HEK293 (cell line): ENCODE results near the gene BEND3.
A peak's percentile ranks its signal among the peaks of the same experiment; 100 is the strongest.
"Not testable (repeated sequence)": the region's sequence is repeated elsewhere in the genome, so short reads cannot be mapped to it uniquely, and the experiment has no call there.

Experiments used
- CTCF ChIA-PET: fragments of 350-600 bp; formaldehyde crosslinking; extraction: SDS; loops from one replicate; lab custom pipeline; 2021; ENCODE audit warnings: antibody characterized with exemption; lab: Yijun Ruan, JAX
- POLR2A ChIA-PET: fragments of 300-600 bp; formaldehyde crosslinking; extraction: SDS; loops from one replicate; lab custom pipeline; 2020; ENCODE audit warnings: antibody characterized with exemption, inconsistent platforms; lab: Yijun Ruan, JAX
- H3K27ac ChIP-seq: fragments of 200-500 bp; sonication (Bioruptor generic); 2 replicates; pipeline ENCODE4 v1.5.1; 2014; ENCODE audit warnings: low read depth, low read length, control low read depth, inconsistent platforms; ENCODE audit errors: extremely low read depth
- H3K36me3 ChIP-seq, 2 experiments: fragments of 200-500 bp in 1 of 2; sonication (Bioruptor generic) in 1 of 2; 1 replicate in 1 of 2; 2 replicates in 1 of 2; pipeline ENCODE4 v1.5.1; 2014 to 2017; ENCODE audit warnings: inconsistent platforms in 2 of 2, low read length in 2 of 2; ENCODE audit not compliant: control insufficient read depth in 2 of 2, insufficient read depth in 1 of 2
- H3K4me1 ChIP-seq: fragments of 200-500 bp; sonication (Bioruptor generic); 2 replicates; pipeline ENCODE4 v1.5.1; 2014; ENCODE audit warnings: mild to moderate bottlenecking, low read length, inconsistent platforms; ENCODE audit not compliant: control insufficient read depth, insufficient read depth
- H3K4me3 ChIP-seq: 2 replicates; pipeline ENCODE4 v1.5.1; 2011; ENCODE audit warnings: low read depth, mild to moderate bottlenecking, control low read depth, low read length, moderate library complexity
- H3K9me3 ChIP-seq: fragments of 200-500 bp; sonication (Bioruptor generic); 2 replicates; pipeline ENCODE4 v1.5.1; 2014; ENCODE audit warnings: low read depth, low read length, inconsistent platforms; ENCODE audit not compliant: control insufficient read depth, insufficient read depth
- GLI2 ChIP-seq: fragments of 450-650 bp; formaldehyde crosslinking; IDR thresholded peaks from 2 replicates; pipeline ENCODE4; 2017; ENCODE audit warnings: missing biosample characterization, missing genetic modification characterization, low read depth, borderline replicate concordance
- GLIS1 ChIP-seq: fragments of 450-650 bp; formaldehyde crosslinking; IDR thresholded peaks from 2 replicates; pipeline ENCODE4 v1.5.1; 2016; ENCODE audit warnings: missing biosample characterization, missing genetic modification characterization
- HIC1 ChIP-seq: fragments of 450-650 bp; formaldehyde crosslinking; IDR thresholded peaks from 2 replicates; pipeline ENCODE4 v1.5.1; 2016; ENCODE audit warnings: missing biosample characterization, missing genetic modification characterization
- KLF9 ChIP-seq: fragments of 450-650 bp; formaldehyde crosslinking; IDR thresholded peaks from 2 replicates; pipeline ENCODE4 v1.5.1; 2016; ENCODE audit warnings: missing biosample characterization, missing genetic modification characterization, low read depth
- PRDM10 ChIP-seq: fragments of 450-650 bp; formaldehyde crosslinking; IDR thresholded peaks from 2 replicates; pipeline ENCODE4 v1.5.1; 2016; ENCODE audit warnings: missing biosample characterization, missing genetic modification characterization
- RBAK ChIP-seq: fragments of 450-650 bp; formaldehyde crosslinking; IDR thresholded peaks from 2 replicates; pipeline ENCODE4 v1.5.1; 2016; ENCODE audit warnings: missing biosample characterization, missing genetic modification characterization
- ZBTB17 ChIP-seq: fragments of 450-650 bp; formaldehyde crosslinking; IDR thresholded peaks from 2 replicates; pipeline ENCODE4 v1.5.1; 2016; ENCODE audit warnings: missing biosample characterization, missing genetic modification characterization
- ZBTB44 ChIP-seq: fragments of 450-650 bp; IDR thresholded peaks from 2 replicates; pipeline ENCODE4 v1.5.1; 2018; ENCODE audit warnings: missing biosample characterization, mild to moderate bottlenecking, missing genetic modification characterization
- ZBTB8A ChIP-seq: fragments of 450-650 bp; formaldehyde crosslinking; IDR thresholded peaks from 2 replicates; pipeline ENCODE4 v1.5.1; 2016; ENCODE audit warnings: missing biosample characterization, missing genetic modification characterization
- ZNF157 ChIP-seq: fragments of 450-650 bp; formaldehyde crosslinking; IDR thresholded peaks from 2 replicates; pipeline ENCODE4 v1.5.1; 2016; ENCODE audit warnings: missing biosample characterization, missing genetic modification characterization
- ZNF214 ChIP-seq: fragments of 450-650 bp; formaldehyde crosslinking; IDR thresholded peaks from 2 replicates; pipeline ENCODE4 v1.5.1; 2017; ENCODE audit warnings: missing biosample characterization, mild to moderate bottlenecking, missing genetic modification characterization, borderline replicate concordance
- ZNF335 ChIP-seq: fragments of 450-650 bp; formaldehyde crosslinking; conservative IDR thresholded peaks from 2 replicates; pipeline ENCODE4 v1.5.1; 2016; ENCODE audit warnings: missing biosample characterization, missing genetic modification characterization
- ZNF366 ChIP-seq: fragments of 450-650 bp; formaldehyde crosslinking; conservative IDR thresholded peaks from 2 replicates; pipeline ENCODE4 v1.5.1; 2016; ENCODE audit warnings: missing biosample characterization, missing genetic modification characterization
- ZNF37A ChIP-seq: fragments of 450-650 bp; IDR thresholded peaks from 2 replicates; pipeline ENCODE4 v1.5.1; 2018; ENCODE audit warnings: missing biosample characterization, missing genetic modification characterization
- ZNF513 ChIP-seq: fragments of 450-650 bp; IDR thresholded peaks from 2 replicates; pipeline ENCODE4 v1.5.1; 2018; ENCODE audit warnings: missing biosample characterization, missing genetic modification characterization
- ZNF654 ChIP-seq: fragments of 450-650 bp; formaldehyde crosslinking; IDR thresholded peaks from 2 replicates; pipeline ENCODE4 v1.5.1; 2016; ENCODE audit warnings: low read depth, missing biosample characterization, missing genetic modification characterization
- TF ChIP-seq, protein P1 (sequence below): fragments of 450-650 bp; formaldehyde crosslinking; IDR thresholded peaks from 2 replicates; pipeline ENCODE4 v1.5.1; 2017; ENCODE audit warnings: missing biosample characterization, missing genetic modification characterization

The BEND3 gene

DNA sequence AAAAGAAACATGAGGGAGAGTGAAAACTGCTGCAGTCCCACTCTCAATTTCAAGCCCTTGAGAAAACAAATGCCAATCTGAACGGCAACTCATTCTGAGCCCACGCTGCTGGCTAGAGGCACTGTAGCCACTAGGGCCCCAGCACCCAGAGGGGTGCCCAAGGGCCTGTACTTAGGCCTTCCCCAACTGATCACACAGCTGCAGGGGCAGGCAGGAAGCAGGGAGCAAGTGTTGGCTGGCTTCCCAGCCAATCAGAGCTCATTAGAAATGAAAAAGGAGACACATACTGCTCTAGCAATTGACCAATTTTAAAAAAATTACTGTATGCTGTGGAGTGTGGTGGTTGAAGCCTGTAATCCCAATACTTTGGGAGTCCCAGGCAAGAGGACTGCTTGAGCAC lies 3.7 kb upstream of the BEND3 start (continued):
- TF ChIP-seq HIC1 (tag by site-specific recombination), result no peak
- TF ChIP-seq RBAK, result no peak

- H3K4me1 ChIP-seq, H3K4me3 ChIP-seq, H3K27ac ChIP-seq, H3K36me3 ChIP-seq, H3K9me3 ChIP-seq: not testable (repeated sequence)
- ChIA-PET POLR2A (interaction anchor here (0.7 kb wide), 1 partner anchor 37 kb away, joined by 7 read pairs; no protein-coding TSS in a partner anchor), CTCF (interaction anchor here (0.6 to 0.8 kb wide), 4 partner anchors 39 to 779 kb away, joined by 3 to 4 read pairs (median 3); no protein-coding TSS in a partner anchor)
These were observed 3.2 kb upstream of the BEND3 start for GRCh38 chr6:107118540-107118939.

GRCh38 chr6:107116931-107117330 lies 1.6 kb upstream of the BEND3 start:
- H3K9me3 ChIP-seq, result no peaks in the 10 kb centered on the region
- H3K4me1 ChIP-seq, result peaks cover 4% of the 10 kb centered on the region; the same call in 1 of the 2 replicates
- POLR2A ChIA-PET, result no interaction called here
- no peak overlapping the region for H3K27ac ChIP-seq
- no peak for TF ChIP-seq ZNF513 (tag by site-specific recombination)
- TF ChIP-seq, protein P1, sequence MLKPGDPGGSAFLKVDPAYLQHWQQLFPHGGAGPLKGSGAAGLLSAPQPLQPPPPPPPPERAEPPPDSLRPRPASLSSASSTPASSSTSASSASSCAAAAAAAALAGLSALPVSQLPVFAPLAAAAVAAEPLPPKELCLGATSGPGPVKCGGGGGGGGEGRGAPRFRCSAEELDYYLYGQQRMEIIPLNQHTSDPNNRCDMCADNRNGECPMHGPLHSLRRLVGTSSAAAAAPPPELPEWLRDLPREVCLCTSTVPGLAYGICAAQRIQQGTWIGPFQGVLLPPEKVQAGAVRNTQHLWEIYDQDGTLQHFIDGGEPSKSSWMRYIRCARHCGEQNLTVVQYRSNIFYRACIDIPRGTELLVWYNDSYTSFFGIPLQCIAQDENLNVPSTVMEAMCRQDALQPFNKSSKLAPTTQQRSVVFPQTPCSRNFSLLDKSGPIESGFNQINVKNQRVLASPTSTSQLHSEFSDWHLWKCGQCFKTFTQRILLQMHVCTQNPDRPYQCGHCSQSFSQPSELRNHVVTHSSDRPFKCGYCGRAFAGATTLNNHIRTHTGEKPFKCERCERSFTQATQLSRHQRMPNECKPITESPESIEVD (tag by site-specific recombination), result peak; percentile 52
- TF ChIP-seq GLI2 (tag by site-specific recombination), result no peak
- H3K4me3 ChIP-seq, result no peak overlapping the region
- H3K36me3 ChIP-seq, result no peaks in the 10 kb centered on the region; a peak in 1 of 3 replicates
- CTCF ChIA-PET, result interaction anchor here (0.6 to 0.8 kb wide), 3 partner anchors 12 to 746 kb away, joined by 3 read pairs; no protein-coding TSS in a partner anchor

- Histone ChIP-seq H3K27ac (peak overlapping the region; percentile 98), H3K4me1 (peaks cover 4% of the 10 kb centered on the region; the same call in 1 of the 2 replicates), H3K36me3 (no peaks in the 10 kb centered on the region; a peak in 1 of 3 replicates), H3K4me3 (0 out of 2 replicates have a peak overlapping the region, but pooled peaks have one; percentile 74), H3K9me3 (no peaks in the 10 kb centered on the region)
- CTCF ChIA-PET, result interaction anchor here (0.5 to 1.5 kb wide), 8 partner anchors 8 to 746 kb away, joined by 3 to 5 read pairs (median 3); no protein-coding TSS in a partner anchor
- POLR2A ChIA-PET, result interaction anchor here (0.7 to 1.9 kb wide), 5 partner anchors 10 to 343 kb away, joined by 3 to 10 read pairs (median 5); partner anchors contain the start of gene PDSS2
- no peak for TF ChIP-seq ZNF37A (tag by site-specific recombination)
- TF ChIP-seq ZNF366 (tag by site-specific recombination), result peak; percentile 77
- peak; percentile 39 for TF ChIP-seq ZBTB17 (tag by site-specific recombination)
- no peak for TF ChIP-seq ZNF157
- no peak for TF ChIP-seq ZNF214
- peak; percentile 85 for TF ChIP-seq ZNF335 (tag by site-specific recombination)
- TF ChIP-seq GLIS1 (tag by site-specific recombination), result peak; percentile 23; the same call in 1 of the 2 replicates
- TF ChIP-seq ZBTB44, result peak; percentile 1; the same call in 1 of the 2 replicates
- TF ChIP-seq KLF9 (tag by site-specific recombination), result no peak
- peak; percentile 71 for TF ChIP-seq PRDM10 (tag by site-specific recombination)
- TF ChIP-seq ZBTB8A (tag by site-specific recombination), result peak; percentile 35
- TF ChIP-seq ZNF654 (tag by site-specific recombination), result 0 out of 2 replicates have a peak, but pooled peaks have one; percentile 1
These were observed 1.1 kb upstream of the BEND3 start for GRCh38 chr6:107116328-107116892.
